Natural killer cell (primary cell): ENCODE results near the gene FIGNL1. TPM values are rescaled to one million over a fixed set of nuclear protein-coding genes. Genes with fewer than 3 reads are reported as not detected.

Experiments used
- ATAC-seq, 3 donors: fragments of 150-1000 bp in 2 of 3; fragments of 200-7000 bp in 1 of 3; cut with Tn5 transposase; 1 replicate in 1 of 3; 2 replicates in 2 of 3; pipeline ENCODE4 v1.10.0; 2021; ENCODE audit warnings: mild to moderate bottlenecking in 2 of 3, moderate library complexity in 2 of 3
- DNase-seq, 2 donors: peaks; one replicate each; pipeline versions ENCODE4 v3.0.0 to v3.0.0-alpha.2; 2013 to 2021; ENCODE audit warnings: mixed read lengths in 1 of 2
- H3K27ac ChIP-seq: one replicate; pipeline ENCODE4 v1.5.1; 2013; ENCODE audit warnings: mild to moderate bottlenecking, low read length
- H3K27me3 ChIP-seq: one replicate; pipeline ENCODE4 v1.6.1; 2013; ENCODE audit warnings: low read length; ENCODE audit not compliant: control insufficient read depth, insufficient read depth
- H3K36me3 ChIP-seq: one replicate; pipeline ENCODE4 v1.6.1; 2013; ENCODE audit warnings: low read length; ENCODE audit not compliant: control insufficient read depth, insufficient read depth
- H3K4me1 ChIP-seq: one replicate; pipeline ENCODE4 v1.6.1; 2013; ENCODE audit warnings: low read length; ENCODE audit not compliant: control insufficient read depth, insufficient read depth
- H3K4me3 ChIP-seq: one replicate; pipeline ENCODE4 v1.5.1; 2013; ENCODE audit warnings: low read length
- H3K9me3 ChIP-seq: one replicate; pipeline ENCODE4 v1.6.1; 2013; ENCODE audit warnings: low read length; ENCODE audit not compliant: control insufficient read depth, insufficient read depth
- H3K27ac Mint-ChIP-seq, 2 donors: one replicate each; pipeline ENCODE4 v1.8.0; 2022; ENCODE audit warnings: mild to moderate bottlenecking in 2 of 2, mixed read lengths in 2 of 2, moderate library complexity in 1 of 2
- H3K27me3 Mint-ChIP-seq, 2 donors: one replicate each; pipeline ENCODE4 v1.8.0; 2022; ENCODE audit warnings: low read depth in 2 of 2, mixed read lengths in 2 of 2
- H3K36me3 Mint-ChIP-seq: one replicate; pipeline ENCODE4 v1.8.0; 2022; ENCODE audit warnings: mixed read lengths
- H3K4me1 Mint-ChIP-seq, 2 donors: one replicate each; pipeline ENCODE4 v1.8.0; 2022; ENCODE audit warnings: mixed read lengths in 2 of 2
- H3K4me3 Mint-ChIP-seq: one replicate; pipeline ENCODE4 v1.8.0; 2022; ENCODE audit warnings: mild to moderate bottlenecking, moderate library complexity, mixed read lengths
- H3K9me3 Mint-ChIP-seq, 2 donors: one replicate each; pipeline ENCODE4 v1.8.0; 2022; ENCODE audit warnings: mixed read lengths in 2 of 2
- CTCF ChIP-seq: fragments of 200-600 bp; IDR thresholded peaks from one replicate; pipeline ENCODE4 v1.8.0; 2022; ENCODE audit warnings: antibody characterized with exemption
- WGBS: methylation state at CpG from one replicate; pipeline ENCODE4 v1.1.7; 2013; ENCODE audit warnings: missing lambda C conversion rate; ENCODE audit not compliant: insufficient coverage; 5-methylcytosine and 5-hydroxymethylcytosine counted together
- intact Hi-C: fragments of 100-400 bp; cut with micrococcal nuclease; formaldehyde crosslinking; loops from one replicate; pipeline ENCODE4 v1.14.2; 2022
- total RNA-seq, 4 donors: library from RNA; stranded (reverse); fragments of 120-200 nt in 1 of 4; gene quantifications; one replicate each; pipeline versions ENCODE4 v1.2.3 to v1.2.4, GENCODE V29; 2013 to 2022

The FIGNL1 gene
- total RNA-seq, 3 donors from 2014 or later (not counting 1 experiment from before 2014, with no cell fraction given) = 5.5 to 12.6 (median 7.6) TPM

GRCh38 chr7:50474382-50475160 lies 24.4 kb upstream of the FIGNL1 start:
- H3K36me3 Mint-ChIP-seq = no peaks in the 10 kb centered on the region
- intact Hi-C loops = no loop called here
- ATAC-seq (no peak), DNase-seq (no peak)
- peaks cover 11 to 37% of the 10 kb centered on the region in 2 donors for H3K27me3 Mint-ChIP-seq
- H3K36me3 ChIP-seq = no peaks in the 10 kb centered on the region
- H3K4me1 ChIP-seq = no peaks in the 10 kb centered on the region
- H3K27ac ChIP-seq = no peak overlapping the region
- no peak overlapping the region for H3K4me3 Mint-ChIP-seq
- H3K4me1 Mint-ChIP-seq = no peaks in the 10 kb centered on the region
- no peaks in the 10 kb centered on the region for H3K27me3 ChIP-seq
- no peak overlapping the region for H3K4me3 ChIP-seq
- TF ChIP-seq CTCF = no peak
- H3K9me3 Mint-ChIP-seq = no peaks in the 10 kb centered on the region
- H3K27ac Mint-ChIP-seq = no peak overlapping the region
- no peaks in the 10 kb centered on the region for H3K9me3 ChIP-seq
- WGBS = 62% methylated on average over 8 of the region's 8 CpGs

GRCh38 chr7:50473531-50473930 lies 23.4 kb upstream of the FIGNL1 start:
- ATAC-seq (no peak), DNase-seq (no peak)
- no peak overlapping the region for H3K27ac Mint-ChIP-seq
- no peaks in the 10 kb centered on the region for H3K4me1 Mint-ChIP-seq
- peaks cover 11 to 33% of the 10 kb centered on the region in 2 donors for H3K27me3 Mint-ChIP-seq
- H3K4me3 Mint-ChIP-seq = no peak overlapping the region
- Histone ChIP-seq H3K27me3 (no peaks in the 10 kb centered on the region), H3K9me3 (no peaks in the 10 kb centered on the region), H3K27ac (no peak overlapping the region), H3K36me3 (no peaks in the 10 kb centered on the region), H3K4me3 (no peak overlapping the region), H3K4me1 (no peaks in the 10 kb centered on the region)
- no peaks in the 10 kb centered on the region for H3K9me3 Mint-ChIP-seq
- TF ChIP-seq CTCF = no peak
- no peaks in the 10 kb centered on the region for H3K36me3 Mint-ChIP-seq
- WGBS = 93% methylated on average over 4 of the region's 4 CpGs
- intact Hi-C loops = no loop called here

GRCh38 chr7:50472427-50472826 lies 22.3 kb upstream of the FIGNL1 start:
- no peak overlapping the region for H3K27ac ChIP-seq
- ATAC-seq (no peak), DNase-seq (no peak)
- intact Hi-C loops = no loop called here
- peaks cover 9% of the 10 kb centered on the region for H3K4me1 ChIP-seq
- no peaks in the 10 kb centered on the region for H3K36me3 ChIP-seq
- no peak for TF ChIP-seq CTCF
- Mint-ChIP-seq H3K36me3 (no peaks in the 10 kb centered on the region), H3K27ac (no peak overlapping the region), H3K9me3 (no peaks in the 10 kb centered on the region), H3K27me3 (peaks cover 14 to 33% of the 10 kb centered on the region in 2 donors), H3K4me1 (peaks cover 0 to 9% of the 10 kb centered on the region in 2 donors), H3K4me3 (no peak overlapping the region)
- 91% methylated on average over 7 of the region's 7 CpGs for WGBS
- H3K27me3 ChIP-seq = no peaks in the 10 kb centered on the region
- H3K4me3 ChIP-seq = no peak overlapping the region
- no peaks in the 10 kb centered on the region for H3K9me3 ChIP-seq

GRCh38 chr7:50471970-50472369 lies 21.8 kb upstream of the FIGNL1 start:
- no peaks in the 10 kb centered on the region for H3K9me3 ChIP-seq
- Mint-ChIP-seq H3K27me3 (peaks cover 14 to 29% of the 10 kb centered on the region in 2 donors), H3K4me1 (peaks cover 0 to 11% of the 10 kb centered on the region in 2 donors), H3K27ac (no peak overlapping the region), H3K36me3 (no peaks in the 10 kb centered on the region), H3K9me3 (no peaks in the 10 kb centered on the region), H3K4me3 (no peak overlapping the region)
- DNase-seq (no peak), ATAC-seq (no peak)
- no peak overlapping the region for H3K4me3 ChIP-seq
- intact Hi-C loops = no loop called here
- 91% methylated on average over 5 of the region's 5 CpGs for WGBS
- no peak for TF ChIP-seq CTCF
- no peaks in the 10 kb centered on the region for H3K27me3 ChIP-seq
- no peak overlapping the region for H3K27ac ChIP-seq
- peaks cover 9% of the 10 kb centered on the region for H3K4me1 ChIP-seq
- H3K36me3 ChIP-seq = no peaks in the 10 kb centered on the region
